Measurements from ENCODE around the gene TAC4. TPM values are rescaled to one million over a fixed set of nuclear protein-coding genes. Genes with fewer than 3 reads are reported as not detected.

TAC4 gene
- total RNA-seq, 1 donor from 2014 or later = not detected

- Mint-ChIP-seq H3K4me1 (no peaks in the 10 kb centered on the region), H3K4me3 (no peak overlapping the region), H3K9me3 (no peaks in the 10 kb centered on the region), H3K27ac (ENCODE audit: unreplicated experiment) (no peak overlapping the region), H3K36me3 (ENCODE audit: low read depth) (no peaks in the 10 kb centered on the region), H3K27me3 (ENCODE audit: low read depth) (peaks cover 55% of the 10 kb centered on the region)
- TF ChIP-seq CTCF (conservative IDR thresholded peaks at IDR 0.05) = no peak
- DNase-seq (ENCODE audit: low read depth, low spot score) = no peak
Observed at GRCh38 chr17:49891694-49892389, 44.0 kb upstream of the TAC4 start.

GRCh38 chr17:49891271-49891670 lies 43.4 kb upstream of the TAC4 start:
- Mint-ChIP-seq H3K4me3 (no peak overlapping the region), H3K27ac (ENCODE audit: unreplicated experiment) (no peak overlapping the region), H3K27me3 (ENCODE audit: low read depth) (peaks cover 54% of the 10 kb centered on the region), H3K9me3 (no peaks in the 10 kb centered on the region), H3K4me1 (no peaks in the 10 kb centered on the region), H3K36me3 (ENCODE audit: low read depth) (no peaks in the 10 kb centered on the region)
- no peak for TF ChIP-seq CTCF (conservative IDR thresholded peaks at IDR 0.05)
- no peak for DNase-seq (ENCODE audit: low read depth, low spot score)

- H3K27ac Mint-ChIP-seq (ENCODE audit: unreplicated experiment) = no peak overlapping the region
- no peak for TF ChIP-seq CTCF (conservative IDR thresholded peaks at IDR 0.05)
- no peaks in the 10 kb centered on the region for H3K9me3 Mint-ChIP-seq
- no peaks in the 10 kb centered on the region for H3K36me3 Mint-ChIP-seq (ENCODE audit: low read depth)
- DNase-seq (ENCODE audit: low read depth, low spot score) = no peak
- H3K4me3 Mint-ChIP-seq = no peak overlapping the region
- H3K27me3 Mint-ChIP-seq (ENCODE audit: low read depth) = peaks cover 50% of the 10 kb centered on the region
- H3K4me1 Mint-ChIP-seq = no peaks in the 10 kb centered on the region
Observed at GRCh38 chr17:49890852-49891251, 43.0 kb upstream of the TAC4 start.

- H3K4me1 Mint-ChIP-seq = no peaks in the 10 kb centered on the region
- no peak overlapping the region for H3K27ac Mint-ChIP-seq (ENCODE audit: unreplicated experiment)
- no peak for DNase-seq (ENCODE audit: low read depth, low spot score)
- peaks cover 44% of the 10 kb centered on the region for H3K27me3 Mint-ChIP-seq (ENCODE audit: low read depth)
- no peak for TF ChIP-seq CTCF (conservative IDR thresholded peaks at IDR 0.05)
- H3K4me3 Mint-ChIP-seq = no peak overlapping the region
- H3K36me3 Mint-ChIP-seq (ENCODE audit: low read depth) = no peaks in the 10 kb centered on the region
- no peaks in the 10 kb centered on the region for H3K9me3 Mint-ChIP-seq
Observed at GRCh38 chr17:49890077-49890821, 42.4 kb upstream of the TAC4 start.

- Mint-ChIP-seq H3K36me3 (ENCODE audit: low read depth) (no peaks in the 10 kb centered on the region), H3K27ac (ENCODE audit: unreplicated experiment) (no peak overlapping the region), H3K27me3 (ENCODE audit: low read depth) (peaks cover 37% of the 10 kb centered on the region), H3K4me1 (no peaks in the 10 kb centered on the region), H3K9me3 (no peaks in the 10 kb centered on the region), H3K4me3 (no peak overlapping the region)
- DNase-seq (ENCODE audit: low read depth, low spot score) = no peak
- TF ChIP-seq CTCF (conservative IDR thresholded peaks at IDR 0.05) = no peak
Observed at GRCh38 chr17:49889500-49889899, 41.6 kb upstream of the TAC4 start.

All from neural crest cell (in vitro differentiated cells).